Neuronal stem cell (in vitro differentiated cells): ENCODE results near the gene ENTPD2.

ENCODE experiments used
- DNase-seq: peaks from one replicate; pipeline ENCODE4 v3.0.0-alpha.2; 2013; ENCODE audit warnings: low spot score
- H2AFZ ChIP-seq: one replicate; pipeline ENCODE4 v1.6.1; 2013; ENCODE audit warnings: mild to moderate bottlenecking, low read length, inconsistent platforms
- H2AK5ac ChIP-seq: 2 replicates; pipeline ENCODE4 v1.6.1; 2013; ENCODE audit warnings: low read depth, mild to moderate bottlenecking, inconsistent platforms, low read length, moderate library complexity, mixed read lengths
- H2BK120ac ChIP-seq: 2 replicates; pipeline ENCODE4 v1.6.1; 2013; ENCODE audit warnings: low read depth, mild to moderate bottlenecking, inconsistent platforms, low read length, moderate library complexity, mixed read lengths
- H2BK12ac ChIP-seq: one replicate; pipeline ENCODE4 v1.6.1; 2013; ENCODE audit warnings: low read length, inconsistent platforms
- H2BK15ac ChIP-seq: 2 replicates; pipeline ENCODE4 v1.6.1; 2013; ENCODE audit warnings: mild to moderate bottlenecking, low read length, inconsistent platforms, mixed read lengths
- H2BK5ac ChIP-seq: one replicate; pipeline ENCODE4 v1.6.1; 2013; ENCODE audit warnings: inconsistent platforms, mild to moderate bottlenecking, low read length, moderate library complexity
- H3K14ac ChIP-seq: one replicate; pipeline ENCODE4 v1.6.1; 2013; ENCODE audit warnings: low read length, inconsistent platforms
- H3K18ac ChIP-seq: 2 replicates; pipeline ENCODE4 v1.6.1; 2013; ENCODE audit warnings: low read length, inconsistent platforms
- H3K23ac ChIP-seq: 2 replicates; pipeline ENCODE4 v1.6.1; 2013; ENCODE audit warnings: low read depth, mild to moderate bottlenecking, mixed read lengths, low read length, inconsistent platforms; ENCODE audit not compliant: poor library complexity
- H3K27ac ChIP-seq: replicated peaks from 3 replicates; pipeline ENCODE4 v1.5.1; 2013; ENCODE audit warnings: low read length, inconsistent platforms
- H3K27me3 ChIP-seq, 3 experiments: 2 replicates each; pipeline ENCODE4 v1.6.1; 2013; ENCODE audit warnings: low read length in 3 of 3, mild to moderate bottlenecking in 2 of 3, inconsistent platforms in 1 of 3, low read depth in 1 of 3, mixed read lengths in 1 of 3, moderate library complexity in 1 of 3; ENCODE audit not compliant: control insufficient read depth in 3 of 3, insufficient read depth in 3 of 3
- H3K36me3 ChIP-seq, 2 donors: replicated peaks in 1 of 2; 2 replicates each; pipeline ENCODE4 v1.6.1; 2013; ENCODE audit warnings: low read length in 2 of 2; ENCODE audit not compliant: control insufficient read depth in 2 of 2, insufficient read depth in 2 of 2
- H3K4ac ChIP-seq: 2 replicates; pipeline ENCODE4 v1.6.1; 2013; ENCODE audit warnings: inconsistent platforms, mild to moderate bottlenecking, low read length, moderate library complexity
- H3K4me1 ChIP-seq, 2 donors: 1 replicate in 1 of 2; 2 replicates in 1 of 2; pipeline ENCODE4 v1.6.1; 2013; ENCODE audit warnings: low read length in 2 of 2, low read depth in 1 of 2; ENCODE audit not compliant: control insufficient read depth in 2 of 2, insufficient read depth in 1 of 2
- H3K4me2 ChIP-seq: one replicate; pipeline ENCODE4 v1.6.1; 2013; ENCODE audit warnings: mild to moderate bottlenecking, low read length, inconsistent platforms; ENCODE audit not compliant: insufficient read depth, poor library complexity, severe bottlenecking
- H3K4me3 ChIP-seq, 2 donors: 2 replicates each; pipeline ENCODE4 v1.5.1; 2013; ENCODE audit warnings: low read length in 2 of 2, mild to moderate bottlenecking in 2 of 2, inconsistent platforms in 1 of 2, moderate library complexity in 1 of 2
- H3K79me1 ChIP-seq: one replicate; pipeline ENCODE4 v1.6.1; 2013; ENCODE audit warnings: low read depth, mild to moderate bottlenecking, inconsistent platforms, low read length, moderate library complexity
- H3K9ac ChIP-seq: one replicate; pipeline ENCODE4 v1.6.1; 2013; ENCODE audit warnings: mild to moderate bottlenecking, low read depth, low read length, inconsistent platforms; ENCODE audit not compliant: poor library complexity
- H3K9me3 ChIP-seq, 2 donors: replicated peaks in 1 of 2; 2 replicates each; pipeline versions ENCODE3 to v1.6.1; 2013; ENCODE audit warnings: low read length in 2 of 2, mild to moderate bottlenecking in 2 of 2, inconsistent platforms in 1 of 2, low read depth in 1 of 2, mixed read lengths in 1 of 2, moderate library complexity in 1 of 2; ENCODE audit not compliant: control insufficient read depth in 2 of 2, insufficient read depth in 1 of 2
- H4K8ac ChIP-seq: one replicate; pipeline ENCODE4 v1.6.1; 2013; ENCODE audit warnings: low read depth, mild to moderate bottlenecking, inconsistent platforms, low read length, moderate library complexity
- H4K91ac ChIP-seq: one replicate; pipeline ENCODE4 v1.6.1; 2013; ENCODE audit warnings: low read length, low read depth, mild to moderate bottlenecking, inconsistent platforms; ENCODE audit not compliant: poor library complexity
- WGBS, 2 donors: extraction: QIAGEN DNeasy Blood & Tissue Kit; methylation state at CpG; one replicate each; pipeline ENCODE4 v1.1.7; 2013; ENCODE audit warnings: missing lambda C conversion rate in 2 of 2, mixed read lengths in 1 of 2; ENCODE audit not compliant: insufficient read length in 2 of 2, insufficient replicate concordance in 1 of 2; ENCODE audit errors: extremely low coverage in 2 of 2; 5-methylcytosine and 5-hydroxymethylcytosine counted together

Gene ENTPD2

GRCh38 chr9:137070906-137071275 lies 17.0 kb upstream of the ENTPD2 start:
- peaks cover 3 to 20% (median 20%) of the 10 kb centered on the region in 3 experiments for H3K27me3 ChIP-seq
- peak overlapping the region; percentile 95 for H3K18ac ChIP-seq
- peaks cover 9% of the 10 kb centered on the region for H3K79me1 ChIP-seq
- H3K4ac ChIP-seq = no peak overlapping the region
- H3K27ac ChIP-seq = peak overlapping the region; percentile 19
- H3K36me3 ChIP-seq = peaks cover 0 to 8% of the 10 kb centered on the region in 2 donors
- peak overlapping the region; percentile 76 for H4K8ac ChIP-seq
- peak overlapping the region; percentile 90 for H2BK5ac ChIP-seq
- peak overlapping the region; percentile 11 for H4K91ac ChIP-seq
- H2AFZ ChIP-seq = peak overlapping the region; percentile 94
- peak overlapping the region; percentile 85 for H3K23ac ChIP-seq
- peaks cover 15% of the 10 kb centered on the region in 2 donors for H3K4me1 ChIP-seq
- H3K14ac ChIP-seq = peak overlapping the region; percentile 1
- H2AK5ac ChIP-seq = peak overlapping the region; percentile 88
- peak overlapping the region; percentile 35 for H2BK120ac ChIP-seq
- WGBS, 2 donors = no CpG with 5 or more reads among the region's 6 CpGs
- peak overlapping the region; percentile 82 for H2BK12ac ChIP-seq
- peak overlapping the region; percentile 67 to 75 for H3K4me3 ChIP-seq
- DNase-seq = no peak
- peak overlapping the region; percentile 91 for H3K4me2 ChIP-seq
- peak overlapping the region; percentile 70 for H3K9ac ChIP-seq
- H2BK15ac ChIP-seq = peak overlapping the region; percentile 98
- peaks cover 0 to 2% of the 10 kb centered on the region in 2 donors for H3K9me3 ChIP-seq

GRCh38 chr9:137070201-137070905 lies 16.5 kb upstream of the ENTPD2 start, which contains the start of gene SAPCD2:
SAPCD2 (minus strand) TSS chr9:137070557; CDS start chr9:137070460, 97 bp downstream.
- peak within 1 kb of the TSS; percentile 82 for H2BK12ac ChIP-seq
- no CpG with 5 or more reads among the region's 74 CpGs for WGBS, 2 donors

GRCh38 chr9:137069508-137070091 lies 15.7 kb upstream of the ENTPD2 start:
- Histone ChIP-seq H4K91ac (no peak overlapping the region), H3K9me3 (peaks cover 0 to 2% of the 10 kb centered on the region in 2 donors), H3K27me3 (peaks cover 3 to 11% (median 10%) of the 10 kb centered on the region in 3 experiments), H3K18ac (peak overlapping the region; percentile 95), H3K4me3 (peak overlapping the region; percentile 75 to 87), H2BK5ac (no peak overlapping the region), H2AFZ (peak overlapping the region; percentile 94), H4K8ac (peak overlapping the region; percentile 65), H3K23ac (peak overlapping the region; percentile 65), H3K79me1 (peaks cover 9% of the 10 kb centered on the region), H2AK5ac (peak overlapping the region; percentile 90), H2BK120ac (peak overlapping the region; percentile 87), H3K14ac (peak overlapping the region; percentile 38), H2BK12ac (no peak overlapping the region), H2BK15ac (peak overlapping the region; percentile 49), H3K36me3 (peaks cover 3 to 21% of the 10 kb centered on the region in 2 donors), H3K9ac (peak overlapping the region; percentile 91), H3K4ac (no peak overlapping the region), H3K4me2 (peak overlapping the region; percentile 93), H3K4me1 (peaks cover 15% of the 10 kb centered on the region in 2 donors), H3K27ac (no peak overlapping the region)
- no peak for DNase-seq
- no CpG with 5 or more reads among the region's 52 CpGs for WGBS, 2 donors

More at GRCh38 chr9:137070201-137070905, 16.5 kb upstream of the ENTPD2 start, which contains the start of gene SAPCD2:
- H3K23ac ChIP-seq = peak within 1 kb of the TSS; percentile 85
- H3K14ac ChIP-seq = peak within 1 kb of the TSS; percentile 38
- H2BK15ac ChIP-seq = peak within 1 kb of the TSS; percentile 98
- peak within 1 kb of the TSS; percentile 19 for H3K27ac ChIP-seq
- H2AK5ac ChIP-seq = peak within 1 kb of the TSS; percentile 90
- peaks cover 3 to 18% (median 18%) of the 10 kb centered on the region in 3 experiments for H3K27me3 ChIP-seq
- peaks cover 15% of the 10 kb centered on the region in 2 donors for H3K4me1 ChIP-seq
- peak within 1 kb of the TSS; percentile 95 for H3K18ac ChIP-seq
- H2AFZ ChIP-seq = peak within 1 kb of the TSS; percentile 94
- peak within 1 kb of the TSS; percentile 72 for H4K91ac ChIP-seq
- peak within 1 kb of the TSS; percentile 93 for H3K4me2 ChIP-seq
- peak within 1 kb of the TSS; percentile 91 for H3K9ac ChIP-seq
- peaks cover 9% of the 10 kb centered on the region for H3K79me1 ChIP-seq
- peak; percentile 86 for DNase-seq
- peaks cover 0 to 2% of the 10 kb centered on the region in 2 donors for H3K9me3 ChIP-seq
- peak within 1 kb of the TSS; percentile 90 for H2BK5ac ChIP-seq
- no peak within 1 kb of the TSS for H3K4ac ChIP-seq
- H3K36me3 ChIP-seq = peaks cover 0 to 13% of the 10 kb centered on the region in 2 donors
- peak within 1 kb of the TSS; percentile 75 to 87 for H3K4me3 ChIP-seq
- peak within 1 kb of the TSS; percentile 76 for H4K8ac ChIP-seq
- H2BK120ac ChIP-seq = peak within 1 kb of the TSS; percentile 87
